Dendritic cell treated with granulocyte-macrophage colony-stimulating factor and Interleukin-4, amounts not matched to agents 40 ng/mL and 50 ng/mL, for 4 days (primary cell): Measurements from ENCODE around the gene COL5A1.

Experiments
- H3K27ac Mint-ChIP-seq: one replicate; pipeline ENCODE4 v1.8.0; 2022; ENCODE audit warnings: mild to moderate bottlenecking, mixed read lengths
- H3K27me3 Mint-ChIP-seq: one replicate; pipeline ENCODE4 v1.8.0; 2022; ENCODE audit warnings: mild to moderate bottlenecking, mixed read lengths
- H3K36me3 Mint-ChIP-seq: one replicate; pipeline ENCODE4 v1.8.0; 2022; ENCODE audit warnings: low read depth, mixed read lengths
- H3K4me1 Mint-ChIP-seq: one replicate; pipeline ENCODE4 v1.8.0; 2022; ENCODE audit warnings: low read depth, mixed read lengths
- H3K4me3 Mint-ChIP-seq: one replicate; pipeline ENCODE4 v1.8.0; 2022; ENCODE audit warnings: mild to moderate bottlenecking, moderate library complexity, mixed read lengths
- H3K9me3 Mint-ChIP-seq: one replicate; pipeline ENCODE4 v1.8.0; 2022; ENCODE audit warnings: mixed read lengths
- intact Hi-C: fragments of 100-400 bp; cut with micrococcal nuclease; formaldehyde crosslinking; loops from one replicate; pipeline ENCODE4 v1.15.0; 2022

Gene COL5A1

DNA sequence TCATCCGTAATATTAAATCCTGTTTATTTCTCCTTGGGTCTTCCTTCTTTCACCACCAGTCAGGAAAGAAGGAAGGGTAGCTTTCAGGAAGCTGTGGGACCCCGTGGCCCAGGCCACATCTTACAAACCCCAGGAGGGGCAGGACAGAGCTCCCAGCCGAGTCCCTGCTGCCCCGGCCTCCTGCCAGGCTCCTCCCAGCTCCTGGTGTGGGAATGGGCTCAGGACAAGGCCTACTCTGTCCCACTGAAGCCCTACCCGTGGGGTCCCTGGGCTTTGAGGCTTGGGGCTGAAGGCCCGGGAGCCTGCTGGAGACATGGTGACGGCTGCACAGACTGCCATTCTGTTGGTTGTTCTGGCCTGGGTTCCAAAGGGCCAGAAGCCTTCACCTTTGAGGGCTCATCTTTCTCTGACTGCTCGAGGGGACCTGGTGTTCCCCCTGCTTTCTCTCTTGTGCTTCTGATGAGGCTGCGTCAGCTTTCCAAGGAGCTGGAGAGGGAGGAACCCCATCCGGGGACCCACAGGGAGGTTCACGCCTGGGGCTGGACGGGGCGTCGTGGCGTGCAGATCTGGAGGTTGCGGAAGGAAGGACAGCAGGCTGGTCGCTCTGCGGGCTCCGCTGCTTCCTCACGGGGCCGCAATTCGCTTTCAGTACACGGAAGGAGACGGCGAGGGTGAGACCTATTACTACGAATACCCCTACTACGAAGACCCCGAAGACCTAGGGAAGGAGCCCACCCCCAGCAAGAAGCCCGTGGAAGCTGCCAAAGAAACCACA, 86.6 kb downstream of the COL5A1 start:
- Mint-ChIP-seq H3K4me3 (no peak overlapping the region), H3K27ac (no peak overlapping the region), H3K4me1 (peaks cover 10% of the 10 kb centered on the region), H3K36me3 (no peaks in the 10 kb centered on the region), H3K9me3 (peaks cover 9% of the 10 kb centered on the region), H3K27me3 (peaks cover 52% of the 10 kb centered on the region)
- intact Hi-C loops: no loop called here

GRCh38 chr9:134728801-134729495, 87.3 kb downstream of the COL5A1 start:
- Mint-ChIP-seq H3K4me3 (no peak overlapping the region), H3K4me1 (peaks cover 2% of the 10 kb centered on the region), H3K9me3 (peaks cover 9% of the 10 kb centered on the region), H3K36me3 (no peaks in the 10 kb centered on the region), H3K27ac (no peak overlapping the region), H3K27me3 (peaks cover 52% of the 10 kb centered on the region)
- intact Hi-C loops: no loop called here

- intact Hi-C loops: no loop called here
- no peak overlapping the region for H3K27ac Mint-ChIP-seq
- H3K27me3 Mint-ChIP-seq: peaks cover 52% of the 10 kb centered on the region
Measured at GRCh38 chr9:134730011-134730760, 88.6 kb downstream of the COL5A1 start.

GRCh38 chr9:134730761-134731496, 89.3 kb downstream of the COL5A1 start:
- Mint-ChIP-seq H3K36me3 (no peaks in the 10 kb centered on the region), H3K27me3 (peaks cover 53% of the 10 kb centered on the region), H3K9me3 (peaks cover 9% of the 10 kb centered on the region), H3K27ac (no peak overlapping the region), H3K4me1 (no peaks in the 10 kb centered on the region), H3K4me3 (no peak overlapping the region)
- intact Hi-C loops: no loop called here

More at GRCh38 chr9:134730011-134730760, 88.6 kb downstream of the COL5A1 start:
- Mint-ChIP-seq H3K9me3 (peaks cover 9% of the 10 kb centered on the region), H3K4me3 (no peak overlapping the region), H3K4me1 (no peaks in the 10 kb centered on the region), H3K36me3 (no peaks in the 10 kb centered on the region)

DNA sequence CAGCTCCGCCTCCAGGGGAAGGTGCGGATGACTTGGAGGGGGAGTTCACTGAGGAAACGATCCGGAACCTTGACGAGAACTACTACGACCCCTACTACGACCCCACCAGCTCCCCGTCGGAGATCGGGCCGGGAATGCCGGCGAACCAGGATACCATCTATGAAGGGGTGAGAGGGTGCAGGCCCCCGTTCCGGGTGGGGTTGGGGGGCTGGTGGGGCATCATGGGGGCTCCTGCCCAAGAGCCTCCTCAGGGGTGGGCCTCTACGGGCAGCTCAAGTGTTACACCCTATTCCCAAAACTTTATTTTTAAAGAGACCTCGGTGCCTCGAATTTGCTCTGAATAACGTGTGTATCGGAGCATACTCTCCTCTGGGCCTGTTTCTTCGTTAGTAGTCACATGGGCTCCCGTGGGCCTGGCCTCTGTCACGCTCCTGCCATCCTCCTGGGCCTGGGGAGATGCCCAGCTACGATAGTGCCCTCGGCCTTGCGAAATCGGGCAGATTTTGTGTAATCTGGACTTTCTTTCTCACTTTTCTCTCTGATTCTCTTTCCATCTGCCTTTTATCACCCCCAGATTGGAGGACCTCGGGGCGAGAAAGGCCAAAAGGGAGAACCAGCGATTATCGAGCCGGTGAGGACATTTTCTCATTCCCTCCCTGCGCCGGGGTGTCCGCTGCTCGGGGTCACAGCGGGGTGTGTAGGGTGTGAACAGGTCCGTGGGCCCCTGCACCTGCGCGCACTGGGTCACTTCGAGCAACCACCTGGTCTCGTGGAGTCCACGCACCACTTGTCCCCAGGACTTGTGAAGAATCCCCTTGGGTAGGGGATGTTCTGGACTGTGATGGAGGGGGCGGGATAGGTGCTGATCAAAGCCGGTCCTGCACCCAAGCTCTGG, 90.1 kb downstream of the COL5A1 start:
- peaks cover 9% of the 10 kb centered on the region for H3K9me3 Mint-ChIP-seq
- peaks cover 57% of the 10 kb centered on the region for H3K27me3 Mint-ChIP-seq
- intact Hi-C loops: no loop called here
- no peaks in the 10 kb centered on the region for H3K36me3 Mint-ChIP-seq
- no peaks in the 10 kb centered on the region for H3K4me1 Mint-ChIP-seq
- H3K27ac Mint-ChIP-seq: no peak overlapping the region
- H3K4me3 Mint-ChIP-seq: no peak overlapping the region

- Mint-ChIP-seq H3K4me1 (no peaks in the 10 kb centered on the region), H3K36me3 (no peaks in the 10 kb centered on the region), H3K27me3 (peaks cover 60% of the 10 kb centered on the region), H3K4me3 (no peak overlapping the region), H3K27ac (no peak overlapping the region), H3K9me3 (peaks cover 9% of the 10 kb centered on the region)
- intact Hi-C loops: no loop called here
Measured at GRCh38 chr9:134732392-134733110, 90.9 kb downstream of the COL5A1 start.

DNA sequence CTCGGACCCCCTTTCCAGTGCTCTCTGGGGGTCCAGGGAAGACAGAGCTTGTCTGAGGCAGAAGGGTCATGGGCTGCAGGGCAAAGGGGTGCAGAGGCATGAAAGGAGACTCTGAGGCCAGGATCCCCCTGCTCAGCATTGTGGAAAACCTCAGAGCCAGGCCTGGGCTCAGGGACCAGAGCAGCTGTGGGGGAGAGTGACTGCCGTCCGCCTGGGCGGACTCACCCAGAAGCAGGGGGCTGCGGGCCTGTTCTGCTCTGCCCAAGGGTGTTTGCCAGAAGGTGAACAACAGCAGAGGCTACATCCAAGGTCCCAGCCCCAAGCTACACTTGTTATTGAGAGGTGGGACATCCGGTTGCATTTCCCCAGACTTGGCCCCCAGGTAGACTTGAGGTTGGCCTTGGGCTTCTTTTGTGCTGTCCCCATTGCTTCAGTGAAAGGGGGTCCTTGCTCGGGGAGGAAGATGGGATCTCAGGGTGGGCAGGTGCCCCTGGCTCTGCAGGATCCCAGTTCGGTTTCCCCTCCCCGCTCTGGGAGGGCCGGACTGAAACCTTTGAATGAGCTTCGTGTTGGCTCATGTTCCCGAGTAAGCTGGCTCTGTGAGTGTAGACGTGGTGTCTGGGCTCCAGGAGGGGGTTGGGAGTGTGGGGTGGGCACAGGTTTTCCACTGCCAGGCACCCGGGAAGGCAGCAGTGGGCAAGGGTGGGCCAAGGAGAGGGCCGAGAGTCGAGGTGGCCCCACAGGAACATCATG, 92.1 kb downstream of the COL5A1 start:
- Mint-ChIP-seq H3K27me3 (peaks cover 51% of the 10 kb centered on the region), H3K4me1 (no peaks in the 10 kb centered on the region), H3K4me3 (no peak overlapping the region), H3K27ac (no peak overlapping the region), H3K36me3 (no peaks in the 10 kb centered on the region), H3K9me3 (peaks cover 9% of the 10 kb centered on the region)
- intact Hi-C loops: no loop called here

DNA sequence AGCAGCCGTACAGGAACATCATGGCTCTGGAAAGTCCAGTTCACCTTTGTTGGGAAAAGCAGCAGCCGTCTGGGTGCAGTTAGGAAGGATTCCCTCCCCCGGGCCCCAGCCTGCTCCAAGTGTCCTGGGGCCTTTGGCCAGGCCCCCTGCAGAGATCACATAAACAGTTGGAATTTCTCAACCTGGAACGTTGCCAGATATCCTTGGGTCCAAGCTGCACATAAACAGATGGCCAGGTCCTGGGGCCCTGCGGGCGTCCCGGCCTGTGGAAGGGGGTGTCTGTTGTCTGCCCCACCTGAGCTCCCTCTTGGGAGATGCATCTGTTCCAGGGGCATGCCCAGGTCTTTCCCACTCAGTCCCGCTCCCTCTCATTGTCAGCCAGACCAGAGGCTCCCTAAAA, 92.7 kb downstream of the COL5A1 start:
- Mint-ChIP-seq H3K36me3 (no peaks in the 10 kb centered on the region), H3K27ac (no peak overlapping the region), H3K9me3 (peaks cover 5% of the 10 kb centered on the region), H3K4me3 (no peak overlapping the region), H3K27me3 (peaks cover 48% of the 10 kb centered on the region), H3K4me1 (no peaks in the 10 kb centered on the region)
- intact Hi-C loops: no loop called here

DNA sequence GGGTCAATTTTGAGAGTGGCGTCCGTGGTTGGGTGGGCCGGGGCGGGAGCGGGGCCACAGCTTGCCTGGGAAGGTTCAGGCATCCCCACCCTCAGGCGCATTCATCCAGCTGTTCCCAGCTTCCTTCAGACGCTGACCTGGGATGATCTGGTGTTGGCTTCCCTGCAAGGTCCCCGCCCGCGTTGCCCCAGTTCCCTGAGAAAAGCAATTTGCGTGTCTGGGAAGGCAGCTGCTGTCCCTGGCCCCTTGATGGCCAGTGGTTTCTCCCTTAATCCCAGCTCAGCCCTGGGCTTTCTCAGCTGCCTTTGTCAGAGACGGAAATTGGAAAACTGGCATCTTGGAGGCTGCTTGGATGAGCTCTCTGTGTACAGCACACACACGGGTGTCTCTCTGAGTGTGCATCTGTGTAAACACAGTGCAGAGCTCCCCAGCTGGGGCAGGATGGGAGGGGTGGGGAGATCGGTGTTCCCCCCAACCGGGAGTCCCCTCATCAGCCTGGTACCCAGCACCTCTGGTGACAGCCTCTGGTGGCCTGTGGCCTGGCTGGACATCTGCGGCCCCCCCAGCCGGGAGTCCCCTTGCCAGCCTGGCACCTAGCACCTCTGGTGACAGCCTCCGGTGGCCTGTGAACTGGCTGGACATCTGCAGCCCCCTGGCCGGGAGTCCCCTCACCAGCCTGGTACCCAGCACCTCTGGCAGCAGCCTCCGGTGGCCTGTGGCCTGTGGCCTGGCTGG, 94.0 kb downstream of the COL5A1 start:
- Mint-ChIP-seq H3K9me3 (no peaks in the 10 kb centered on the region), H3K27ac (no peak overlapping the region), H3K27me3 (peaks cover 49% of the 10 kb centered on the region), H3K4me3 (no peak overlapping the region), H3K4me1 (no peaks in the 10 kb centered on the region), H3K36me3 (no peaks in the 10 kb centered on the region)
- intact Hi-C loops: no loop called here

DNA sequence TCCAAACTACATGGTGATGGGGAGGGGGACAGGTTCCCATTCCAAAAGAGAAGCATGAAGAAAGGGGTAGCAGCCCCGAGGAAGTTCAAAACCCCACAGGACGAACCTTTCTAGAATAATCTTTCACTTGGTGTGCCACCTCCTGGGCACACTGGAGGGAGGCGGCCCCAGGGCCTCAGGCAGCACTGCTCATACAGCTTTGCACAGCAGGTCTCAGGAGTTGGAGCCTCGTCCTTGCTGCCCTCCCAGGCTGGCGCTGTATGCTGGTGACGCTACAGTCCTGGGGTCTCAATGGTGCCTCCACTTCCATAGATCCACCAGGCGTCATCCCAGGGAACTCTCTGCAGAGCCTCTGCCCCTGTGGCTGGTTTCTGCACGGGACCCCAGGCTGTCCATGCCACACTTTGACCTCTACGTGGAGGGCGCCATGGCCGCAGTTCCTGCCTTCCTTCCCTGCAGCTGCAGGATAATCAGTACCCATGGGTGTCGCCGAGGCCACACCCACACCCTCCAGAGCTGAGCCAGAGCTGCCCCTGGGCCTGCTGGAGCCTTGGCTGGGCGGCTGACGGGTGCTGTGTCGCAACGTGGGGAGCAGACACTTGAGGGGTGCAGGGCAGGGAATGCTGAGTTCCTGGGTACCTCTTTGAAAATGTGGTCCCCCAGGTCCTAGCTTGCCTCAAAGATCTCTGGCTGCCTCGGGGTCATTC, 95.3 kb downstream of the COL5A1 start:
- Mint-ChIP-seq H3K27ac (no peak overlapping the region), H3K9me3 (no peaks in the 10 kb centered on the region), H3K27me3 (peaks cover 42% of the 10 kb centered on the region), H3K4me3 (no peak overlapping the region), H3K36me3 (no peaks in the 10 kb centered on the region), H3K4me1 (no peaks in the 10 kb centered on the region)
- intact Hi-C loops: no loop called here

DNA sequence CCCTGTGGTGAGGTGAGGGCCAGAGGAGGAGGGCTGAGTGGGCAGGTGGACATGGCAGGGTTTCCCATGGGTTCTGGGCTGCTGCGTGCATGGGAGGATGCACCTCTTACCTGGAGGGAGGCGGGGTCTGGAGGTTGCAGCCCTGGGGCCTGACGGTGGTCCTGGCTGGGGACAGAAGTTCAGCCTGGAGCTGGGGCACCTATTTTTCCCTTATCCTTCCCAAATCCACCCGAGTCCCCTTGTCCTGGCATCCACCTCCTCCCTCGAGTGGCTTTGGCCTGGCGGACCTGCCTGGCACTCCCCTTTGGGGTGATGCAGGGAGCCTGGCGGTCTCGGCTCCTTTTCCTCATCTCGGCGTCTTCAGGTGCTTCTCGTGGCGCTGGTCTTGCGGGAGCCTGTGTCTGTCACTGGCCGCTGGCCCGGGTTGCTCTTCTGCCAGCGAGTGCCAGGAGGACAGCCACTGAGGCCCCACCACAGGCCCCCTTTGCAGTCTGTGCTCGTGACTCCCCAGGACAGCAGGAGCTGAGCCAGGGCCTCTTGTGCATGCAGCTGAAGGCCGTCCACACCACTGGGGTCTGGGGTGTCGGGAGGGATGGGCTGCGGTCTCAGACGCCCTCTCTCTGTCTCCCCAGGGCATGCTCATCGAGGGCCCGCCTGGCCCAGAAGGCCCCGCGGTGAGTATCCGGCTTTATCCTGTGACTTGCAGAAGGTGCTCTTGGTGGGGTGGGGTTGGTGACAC, 96.4 kb downstream of the COL5A1 start:
- no peaks in the 10 kb centered on the region for H3K9me3 Mint-ChIP-seq
- H3K36me3 Mint-ChIP-seq: no peaks in the 10 kb centered on the region
- peaks cover 37% of the 10 kb centered on the region for H3K27me3 Mint-ChIP-seq
- no peak overlapping the region for H3K27ac Mint-ChIP-seq
- intact Hi-C loops: no loop called here
- H3K4me1 Mint-ChIP-seq: no peaks in the 10 kb centered on the region
- no peak overlapping the region for H3K4me3 Mint-ChIP-seq
